GM12872 (cell line): Measurements from ENCODE around the gene ZBTB16.

Experiments
- TF ChIP-seq, protein P1 (sequence below): IDR thresholded peaks from 3 replicates; pipeline ENCODE4 v1.5.1; 2011; ENCODE audit warnings: low read depth, mild to moderate bottlenecking, low read length, moderate library complexity; ENCODE audit not compliant: insufficient read depth

ZBTB16 gene

DNA sequence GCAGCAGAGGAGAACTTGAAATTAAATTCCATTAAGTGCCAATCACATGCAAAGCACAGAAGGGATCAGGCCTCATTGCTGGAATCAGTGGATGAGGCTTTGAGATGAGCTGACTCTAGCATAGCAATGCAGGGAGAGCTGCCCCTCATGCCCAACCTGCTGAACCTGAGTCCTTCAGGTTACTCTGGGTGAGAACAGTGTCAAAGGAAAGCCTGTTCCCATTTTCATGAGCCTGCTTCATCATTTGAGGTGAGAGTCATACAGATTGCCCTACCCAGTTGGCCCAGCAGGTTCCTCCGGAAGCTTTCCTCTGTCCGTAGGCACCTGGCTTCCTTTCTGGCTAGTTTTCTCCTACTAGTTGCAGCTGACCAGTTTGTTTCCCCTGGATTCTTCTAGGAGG lies 25.9 kb upstream of the ZBTB16 start:
- TF ChIP-seq, protein P1, sequence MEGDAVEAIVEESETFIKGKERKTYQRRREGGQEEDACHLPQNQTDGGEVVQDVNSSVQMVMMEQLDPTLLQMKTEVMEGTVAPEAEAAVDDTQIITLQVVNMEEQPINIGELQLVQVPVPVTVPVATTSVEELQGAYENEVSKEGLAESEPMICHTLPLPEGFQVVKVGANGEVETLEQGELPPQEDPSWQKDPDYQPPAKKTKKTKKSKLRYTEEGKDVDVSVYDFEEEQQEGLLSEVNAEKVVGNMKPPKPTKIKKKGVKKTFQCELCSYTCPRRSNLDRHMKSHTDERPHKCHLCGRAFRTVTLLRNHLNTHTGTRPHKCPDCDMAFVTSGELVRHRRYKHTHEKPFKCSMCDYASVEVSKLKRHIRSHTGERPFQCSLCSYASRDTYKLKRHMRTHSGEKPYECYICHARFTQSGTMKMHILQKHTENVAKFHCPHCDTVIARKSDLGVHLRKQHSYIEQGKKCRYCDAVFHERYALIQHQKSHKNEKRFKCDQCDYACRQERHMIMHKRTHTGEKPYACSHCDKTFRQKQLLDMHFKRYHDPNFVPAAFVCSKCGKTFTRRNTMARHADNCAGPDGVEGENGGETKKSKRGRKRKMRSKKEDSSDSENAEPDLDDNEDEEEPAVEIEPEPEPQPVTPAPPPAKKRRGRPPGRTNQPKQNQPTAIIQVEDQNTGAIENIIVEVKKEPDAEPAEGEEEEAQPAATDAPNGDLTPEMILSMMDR = no peak

DNA sequence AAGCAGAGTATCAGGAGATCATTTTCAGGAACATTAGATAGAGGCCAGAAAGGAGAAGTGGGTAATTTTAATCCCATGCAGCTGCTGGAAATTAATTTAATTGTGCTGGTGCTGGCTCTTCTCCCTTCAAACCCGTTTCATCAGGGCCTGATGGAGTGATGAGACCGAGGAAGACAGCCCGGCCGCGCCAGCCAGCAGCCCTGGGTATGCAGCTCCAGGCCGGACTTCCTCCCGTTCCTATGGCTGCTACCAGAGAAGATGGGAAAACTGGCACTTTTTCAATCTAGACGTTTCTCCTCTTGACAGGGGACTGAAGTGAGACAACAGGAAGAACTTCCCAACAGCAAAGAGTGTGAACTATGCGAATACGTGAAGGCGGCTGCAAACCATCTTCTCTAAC lies 24.6 kb upstream of the ZBTB16 start:
- TF ChIP-seq, protein P1 = no peak

DNA sequence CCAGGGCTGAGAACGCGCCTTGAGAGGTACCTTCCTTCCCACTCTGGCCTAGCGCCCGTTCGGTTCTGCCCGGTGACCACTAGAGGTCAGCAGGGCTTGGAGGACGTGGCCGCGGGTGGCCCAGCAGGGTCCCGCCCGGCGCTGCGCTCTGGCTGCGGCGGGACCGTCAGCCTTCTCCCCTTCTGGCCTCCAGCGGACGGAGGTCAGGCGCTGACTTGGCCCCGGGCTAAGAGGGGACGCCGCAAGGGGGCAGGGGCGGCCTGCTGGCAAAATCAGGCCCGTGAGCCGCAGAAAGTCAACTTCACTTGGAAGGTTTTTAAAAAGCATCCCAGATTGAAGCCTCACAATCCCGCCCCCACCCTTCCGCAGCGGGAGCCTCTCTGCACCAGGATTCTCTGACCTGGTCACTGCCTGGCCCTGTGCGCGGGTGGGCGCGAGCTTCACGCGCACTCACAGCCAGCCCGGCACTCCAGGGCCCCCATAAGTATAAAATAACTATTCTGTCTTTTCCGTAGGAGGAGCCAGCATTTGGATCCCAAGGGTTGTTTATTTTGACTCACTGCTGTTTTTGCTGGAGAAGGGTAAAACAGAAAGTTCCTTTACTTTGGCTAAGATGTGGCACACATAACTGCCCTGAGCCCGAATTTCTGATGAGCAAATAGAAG lies 23.2 kb upstream of the ZBTB16 start:
- TF ChIP-seq, protein P1 = peak; percentile 55

DNA sequence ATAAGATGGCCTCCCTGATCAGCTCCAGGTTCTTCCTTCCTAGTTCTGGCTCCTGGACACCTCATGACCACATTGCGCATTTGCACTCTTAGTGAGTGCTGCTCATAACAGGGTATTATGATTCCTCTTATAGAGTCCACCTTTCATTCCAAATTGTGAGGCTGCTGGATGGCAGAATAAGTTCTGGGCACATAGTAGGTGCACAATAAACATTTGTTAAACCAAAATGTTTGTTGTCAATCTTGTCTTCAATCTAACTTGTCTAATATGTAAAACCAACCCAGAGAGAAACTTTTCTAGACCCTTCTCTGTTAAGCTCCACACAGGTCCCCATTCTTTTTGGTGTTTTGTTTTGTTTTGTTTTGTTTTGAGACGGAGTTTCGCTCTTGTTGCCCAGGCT lies 22.6 kb upstream of the ZBTB16 start:
- TF ChIP-seq, protein P1 = no peak

DNA sequence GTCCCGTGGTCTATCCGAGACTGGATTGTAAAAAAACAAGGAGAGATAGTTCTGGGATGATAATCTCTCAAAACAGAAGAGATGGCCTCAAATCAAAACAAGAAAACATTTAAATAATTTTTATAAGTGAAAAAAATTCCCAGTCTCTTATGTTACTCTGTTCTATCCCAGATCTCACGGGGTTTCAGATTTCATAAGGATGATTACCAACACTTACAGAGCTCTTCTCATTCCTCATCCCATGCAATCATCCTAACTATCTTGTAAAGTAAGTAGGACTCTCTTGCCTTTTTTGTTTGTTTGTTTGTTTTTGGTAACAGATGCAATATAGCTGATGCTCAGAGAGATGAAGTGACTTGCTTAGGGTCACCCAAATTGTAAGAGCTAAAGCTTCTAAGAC lies 20.0 kb upstream of the ZBTB16 start:
- TF ChIP-seq, protein P1 = no peak

DNA sequence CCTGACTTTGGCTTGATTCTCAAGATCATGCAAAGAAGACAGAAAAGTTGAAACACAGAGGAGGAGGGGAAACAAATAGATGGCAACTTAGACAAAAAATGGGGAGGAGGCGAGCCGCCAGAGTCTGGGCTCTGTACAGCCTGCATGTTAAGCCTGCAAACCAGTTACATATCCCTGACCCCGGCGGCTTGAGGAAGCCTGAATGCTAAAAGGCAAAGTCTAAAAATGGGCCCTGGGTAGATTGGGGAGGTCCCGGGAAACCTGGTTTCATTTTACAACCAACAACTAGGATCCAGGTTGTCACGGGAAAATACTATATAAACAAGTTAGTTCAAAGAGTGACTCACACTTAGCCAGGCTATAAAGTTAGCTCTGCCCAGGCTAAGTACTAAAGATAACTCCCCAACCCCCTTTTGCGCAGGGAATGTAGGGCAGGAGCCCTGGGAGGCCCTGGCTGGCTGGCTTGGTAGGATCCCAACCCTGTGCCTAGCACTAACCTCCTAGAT lies 18.8 kb upstream of the ZBTB16 start:
- TF ChIP-seq, protein P1 = no peak

DNA sequence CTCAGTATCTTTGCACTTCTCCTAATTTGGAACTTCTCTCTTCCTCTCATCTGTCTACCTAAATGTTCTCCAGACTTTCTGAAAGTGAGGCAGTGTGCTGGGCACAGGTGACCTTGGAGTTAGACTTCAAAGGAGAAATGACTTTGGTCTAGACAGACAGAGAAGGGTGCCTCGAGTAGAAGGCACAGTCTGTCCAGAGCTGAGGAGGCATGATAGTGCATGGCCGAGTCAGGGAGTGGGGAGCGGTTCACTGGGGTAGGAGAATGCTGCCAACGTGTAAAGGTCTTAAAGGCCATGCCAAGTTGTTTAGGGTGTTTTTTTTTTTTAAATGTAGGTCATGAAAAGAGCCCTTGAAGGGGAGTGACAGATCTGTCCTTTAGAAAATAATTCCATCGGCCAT lies 17.3 kb upstream of the ZBTB16 start:
- TF ChIP-seq, protein P1 = no peak
